Epithelial cell of proximal tubule (primary cell): ENCODE data around the gene TTLL1. TPM values are rescaled to one million over a fixed set of nuclear protein-coding genes. Genes with fewer than 3 reads are reported as not detected.
A peak's percentile ranks its signal among the peaks of the same experiment; 100 is the strongest.

ENCODE experiments used
- DNase-seq: peaks from one replicate; pipeline ENCODE4 v3.0.0-alpha.2; 2011; ENCODE audit warnings: low read depth
- H3K4me3 ChIP-seq: 2 replicates; pipeline ENCODE4 v1.5.1; 2011; ENCODE audit warnings: low read depth, mild to moderate bottlenecking, low read length
- total RNA-seq: library from RNA; depleted of rRNA; stranded (reverse); fragments of >200 nt; gene quantifications from 2 replicates; pipeline ENCODE4 v1.2.3, GENCODE V29; 2015
- TF ChIP-seq, protein P1 (sequence below): conservative IDR thresholded peaks from 2 replicates; pipeline ENCODE4 v1.5.1; 2012; ENCODE audit warnings: low read depth, mild to moderate bottlenecking, low read length

TTLL1 gene
- total RNA-seq = 5.9 and 8.9 TPM in 2 replicates

DNA sequence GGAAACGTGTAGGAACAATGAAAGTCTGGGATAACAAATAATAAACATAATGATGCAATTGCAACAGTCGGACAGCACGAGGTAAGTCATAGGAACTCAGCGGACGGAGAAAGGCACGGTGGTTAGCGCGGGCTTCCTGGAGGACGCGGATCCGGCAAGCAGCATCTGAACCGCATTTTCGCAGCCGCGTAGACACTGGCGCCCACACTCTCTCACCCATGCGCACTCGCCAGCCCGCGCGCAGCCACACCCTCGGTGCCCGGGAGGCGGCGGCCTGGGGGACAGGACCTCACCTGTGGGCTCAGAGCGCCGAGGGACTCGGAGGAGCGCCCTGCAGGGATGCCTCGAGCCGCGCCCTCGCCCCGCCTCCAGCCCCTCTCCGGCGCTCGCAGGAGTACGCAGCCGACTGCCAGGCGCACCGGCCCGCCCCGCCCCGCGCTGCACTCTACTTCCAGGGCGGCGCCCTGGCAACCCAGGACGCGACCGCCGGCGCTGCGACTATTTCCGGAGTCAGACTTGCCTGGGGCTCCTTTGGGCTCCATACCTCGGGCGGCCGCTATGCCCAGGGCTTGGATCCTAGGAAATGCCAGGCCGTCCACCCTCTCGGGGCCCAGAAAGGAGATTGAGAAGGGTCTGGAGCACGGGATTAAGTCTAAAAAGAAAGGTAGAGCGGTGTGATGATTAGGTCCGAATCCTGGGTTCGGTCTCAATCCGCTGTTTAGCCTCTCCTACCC is at the start of gene TTLL1:
TSS of gene TTLL1 (minus strand) at position 408 of the 734 bp plus-strand sequence. CDS start 13,805 bp downstream, outside the sequence.
- TF ChIP-seq, protein P1, sequence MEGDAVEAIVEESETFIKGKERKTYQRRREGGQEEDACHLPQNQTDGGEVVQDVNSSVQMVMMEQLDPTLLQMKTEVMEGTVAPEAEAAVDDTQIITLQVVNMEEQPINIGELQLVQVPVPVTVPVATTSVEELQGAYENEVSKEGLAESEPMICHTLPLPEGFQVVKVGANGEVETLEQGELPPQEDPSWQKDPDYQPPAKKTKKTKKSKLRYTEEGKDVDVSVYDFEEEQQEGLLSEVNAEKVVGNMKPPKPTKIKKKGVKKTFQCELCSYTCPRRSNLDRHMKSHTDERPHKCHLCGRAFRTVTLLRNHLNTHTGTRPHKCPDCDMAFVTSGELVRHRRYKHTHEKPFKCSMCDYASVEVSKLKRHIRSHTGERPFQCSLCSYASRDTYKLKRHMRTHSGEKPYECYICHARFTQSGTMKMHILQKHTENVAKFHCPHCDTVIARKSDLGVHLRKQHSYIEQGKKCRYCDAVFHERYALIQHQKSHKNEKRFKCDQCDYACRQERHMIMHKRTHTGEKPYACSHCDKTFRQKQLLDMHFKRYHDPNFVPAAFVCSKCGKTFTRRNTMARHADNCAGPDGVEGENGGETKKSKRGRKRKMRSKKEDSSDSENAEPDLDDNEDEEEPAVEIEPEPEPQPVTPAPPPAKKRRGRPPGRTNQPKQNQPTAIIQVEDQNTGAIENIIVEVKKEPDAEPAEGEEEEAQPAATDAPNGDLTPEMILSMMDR = no peak
- DNase-seq = no peak
- H3K4me3 ChIP-seq = peak within 1 kb of the TSS; percentile 72

DNA sequence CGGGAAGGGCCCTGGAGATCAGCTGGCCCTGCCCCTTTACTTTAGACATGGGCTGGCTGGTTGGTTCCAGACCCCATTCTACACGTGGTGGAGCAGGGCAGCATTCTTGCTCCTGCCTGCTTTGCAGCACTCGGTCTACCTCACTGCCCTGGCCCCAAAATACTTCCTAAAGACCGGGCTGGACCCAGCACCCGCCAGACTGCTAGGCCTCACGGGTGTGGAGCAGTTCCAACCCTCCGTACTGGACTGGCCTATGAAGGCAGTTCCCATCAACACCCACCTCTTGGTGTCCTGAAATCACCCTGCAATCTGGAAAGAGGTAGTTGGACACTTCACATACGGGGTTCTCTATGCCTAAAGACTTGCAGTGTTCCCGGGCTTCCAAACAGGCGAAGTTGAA is 47.6 kb upstream of the TTLL1 start:
- TF ChIP-seq, protein P1 = no peak
- DNase-seq = no peak
- H3K4me3 ChIP-seq = no peak overlapping the region

DNA sequence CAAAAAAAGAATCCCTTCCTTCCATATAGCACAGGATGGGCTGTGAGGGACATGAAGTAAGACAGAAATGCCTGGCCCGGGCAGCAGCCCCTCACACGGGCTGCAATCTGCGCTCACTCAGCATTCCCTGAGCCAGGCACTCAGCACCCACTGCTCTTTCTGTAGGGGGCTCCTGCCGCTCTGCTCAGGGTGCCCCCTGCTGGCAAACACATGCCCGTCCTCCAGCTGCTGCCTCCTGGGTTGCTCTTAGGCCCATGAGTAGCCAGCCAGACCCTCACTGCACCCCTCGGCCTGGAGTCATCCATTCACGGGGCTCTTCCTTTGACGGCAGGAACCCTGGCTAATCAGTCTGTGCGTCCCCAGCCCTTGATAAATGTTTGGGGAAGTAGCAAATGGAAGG is 47.1 kb upstream of the TTLL1 start:
- no peak overlapping the region for H3K4me3 ChIP-seq
- TF ChIP-seq, protein P1 = peak; percentile 76
- DNase-seq = no peak

DNA sequence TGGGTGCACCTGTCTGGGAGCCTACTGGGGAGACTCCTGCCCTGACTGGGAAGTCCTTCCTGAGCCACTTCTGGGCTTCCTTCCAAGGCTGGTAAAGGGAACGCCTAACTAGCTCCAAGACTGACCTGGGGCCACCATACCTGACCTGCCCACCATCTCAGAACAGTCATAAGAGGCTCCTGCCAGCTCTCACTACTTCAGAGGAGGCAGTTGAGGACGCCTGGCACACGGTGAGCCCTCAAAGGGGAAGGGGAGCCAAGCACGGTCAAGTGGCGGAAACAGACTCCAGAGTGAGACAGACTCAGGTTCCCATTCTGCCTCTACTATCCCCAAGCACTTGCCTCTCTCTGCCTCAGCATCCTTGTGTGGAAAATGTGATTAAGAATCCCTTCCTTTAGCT is 46.4 kb upstream of the TTLL1 start:
- DNase-seq = no peak
- TF ChIP-seq, protein P1 = no peak
- H3K4me3 ChIP-seq = no peak overlapping the region

DNA sequence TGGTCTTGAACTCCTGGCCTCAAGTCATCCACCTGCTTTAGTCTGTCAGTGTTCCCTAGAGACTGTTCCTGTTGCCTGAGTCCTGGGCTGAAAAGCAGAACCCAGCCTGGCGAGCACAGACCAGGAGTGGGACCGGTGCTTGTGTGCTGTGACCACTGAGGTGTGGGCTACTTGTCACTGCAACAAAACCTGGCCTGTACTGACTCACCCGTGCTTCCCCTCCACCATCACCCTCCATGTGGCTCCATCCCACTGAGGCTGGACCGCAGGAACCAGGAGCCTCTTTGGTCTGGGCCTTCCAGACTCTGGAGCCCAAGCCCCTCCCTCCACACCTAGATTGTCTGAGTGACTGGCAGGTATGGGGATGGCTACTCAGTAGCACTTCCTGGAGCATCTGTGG is 45.4 kb upstream of the TTLL1 start:
- no peak for DNase-seq
- H3K4me3 ChIP-seq = no peak overlapping the region
- TF ChIP-seq, protein P1 = no peak

DNA sequence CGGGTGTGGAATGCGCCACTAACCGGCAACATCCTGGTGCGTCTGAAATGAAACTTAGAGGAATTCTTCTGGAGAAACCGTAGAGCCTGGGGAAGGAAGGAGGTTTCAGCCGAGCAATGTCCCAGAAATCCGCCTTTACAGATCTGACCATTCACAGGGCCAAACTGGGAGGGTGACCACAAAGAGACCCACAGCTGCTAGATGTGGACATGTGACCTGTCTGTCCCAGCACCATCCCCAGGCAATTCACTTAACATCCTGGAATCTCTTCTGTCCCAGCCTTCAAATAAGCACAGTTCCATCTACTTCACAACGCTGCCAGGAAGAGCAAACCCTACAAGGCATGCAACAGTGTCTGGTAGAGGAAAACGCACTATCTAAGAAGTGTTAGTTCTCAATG is 44.2 kb upstream of the TTLL1 start:
- no peak overlapping the region for H3K4me3 ChIP-seq
- DNase-seq = no peak
- TF ChIP-seq, protein P1 = no peak

DNA sequence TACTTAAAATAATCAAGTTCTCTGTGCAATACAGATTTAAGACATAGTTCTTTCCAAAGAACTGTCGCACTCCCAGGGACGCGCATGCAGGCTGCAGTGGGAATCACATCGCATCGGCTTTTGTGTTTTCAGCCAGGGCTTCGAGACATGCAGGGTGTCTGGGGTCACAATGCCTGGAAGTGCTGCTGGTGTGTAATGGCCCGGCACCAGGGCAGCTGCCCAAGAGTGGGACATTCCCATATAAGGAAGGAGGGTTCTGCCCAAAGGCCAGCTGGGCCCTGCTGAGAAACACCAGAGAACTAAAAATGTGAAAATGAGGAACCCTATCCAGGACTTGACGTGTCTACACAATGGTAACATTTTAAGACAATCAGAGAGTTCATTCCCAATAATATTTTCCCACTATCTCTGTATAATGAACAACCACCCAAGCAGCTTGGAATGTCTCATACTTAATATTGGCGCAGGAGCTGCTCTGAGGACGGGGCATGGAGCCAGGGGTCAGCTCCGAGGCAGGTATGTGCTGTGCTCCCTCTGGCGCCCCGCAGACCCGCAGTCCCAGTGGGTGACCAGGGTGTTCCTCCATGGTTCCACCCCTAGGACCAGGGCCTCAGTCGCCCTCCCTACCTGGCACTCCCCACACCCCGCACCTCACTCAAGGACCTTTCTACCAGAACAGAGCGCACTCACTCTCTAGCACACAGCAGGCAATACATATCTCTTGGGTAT is 42.7 kb upstream of the TTLL1 start:
- TF ChIP-seq, protein P1 = no peak
- no peak for DNase-seq
- no peak overlapping the region for H3K4me3 ChIP-seq
